GM12875 (cell line): ENCODE results near the gene INTS12.
"Not testable (repeated sequence)": the region's sequence is repeated elsewhere in the genome, so short reads cannot be mapped to it uniquely, and the experiment has no call there.

ENCODE experiments used
- H3K4me3 ChIP-seq: one replicate; pipeline ENCODE4 v1.5.1; 2011; ENCODE audit warnings: low read depth, low read length, control low read depth
- TF ChIP-seq, protein P1 (sequence below): IDR thresholded peaks from 2 replicates; pipeline ENCODE4 v1.5.1; 2011; ENCODE audit warnings: low read depth, mild to moderate bottlenecking, control low read depth, inconsistent platforms, low read length, moderate library complexity, borderline replicate concordance; ENCODE audit not compliant: insufficient read depth

INTS12 gene, protein sequence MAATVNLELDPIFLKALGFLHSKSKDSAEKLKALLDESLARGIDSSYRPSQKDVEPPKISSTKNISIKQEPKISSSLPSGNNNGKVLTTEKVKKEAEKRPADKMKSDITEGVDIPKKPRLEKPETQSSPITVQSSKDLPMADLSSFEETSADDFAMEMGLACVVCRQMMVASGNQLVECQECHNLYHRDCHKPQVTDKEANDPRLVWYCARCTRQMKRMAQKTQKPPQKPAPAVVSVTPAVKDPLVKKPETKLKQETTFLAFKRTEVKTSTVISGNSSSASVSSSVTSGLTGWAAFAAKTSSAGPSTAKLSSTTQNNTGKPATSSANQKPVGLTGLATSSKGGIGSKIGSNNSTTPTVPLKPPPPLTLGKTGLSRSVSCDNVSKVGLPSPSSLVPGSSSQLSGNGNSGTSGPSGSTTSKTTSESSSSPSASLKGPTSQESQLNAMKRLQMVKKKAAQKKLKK

DNA sequence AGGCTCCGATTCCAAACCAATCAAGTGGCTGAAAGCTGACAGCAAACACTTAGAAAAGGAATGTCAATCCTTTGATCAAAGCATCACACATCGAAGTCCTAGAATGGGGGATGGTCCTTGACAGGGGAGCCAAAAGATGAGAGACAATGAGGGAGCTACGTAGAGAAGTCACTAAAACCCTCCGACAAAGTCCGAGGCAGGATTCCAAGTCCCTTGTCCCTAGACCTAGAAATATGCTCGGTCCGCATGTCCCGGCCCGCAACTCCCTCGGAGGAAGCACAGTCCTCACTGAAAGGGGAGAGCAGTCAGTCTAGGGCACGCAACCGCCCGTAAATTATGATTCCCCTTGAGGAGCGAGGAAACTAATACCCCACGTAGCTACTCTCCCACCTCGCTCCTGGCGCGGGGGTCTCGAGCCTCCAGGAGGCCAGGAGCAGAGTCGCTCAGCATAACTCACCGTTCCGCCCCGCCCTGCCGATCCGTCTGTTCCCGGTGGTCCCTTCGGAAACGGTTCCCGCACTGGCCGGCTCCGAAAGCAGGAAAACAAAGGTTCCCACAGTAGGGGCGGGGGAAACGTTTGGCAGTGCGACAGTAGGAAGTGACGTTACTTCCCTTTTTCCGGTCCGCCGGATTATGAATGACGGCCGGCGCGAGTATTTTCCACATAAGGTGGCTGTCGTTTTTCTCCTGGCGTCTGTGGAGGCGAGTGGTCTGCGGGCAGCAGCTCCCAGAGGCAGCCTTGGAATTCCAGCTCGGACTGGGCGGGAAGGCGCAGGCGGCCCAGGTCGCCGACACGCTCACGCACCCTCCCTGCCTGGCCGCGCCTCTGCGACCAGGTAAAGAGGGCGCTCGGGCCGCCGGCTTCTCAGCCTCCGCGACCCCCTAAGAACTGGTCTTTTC is at the start of gene INTS12, which contains the start of gene GSTCD:
INTS12 (minus strand) TSS at position 509 of the 900 bp plus-strand sequence. CDS start 8,684 bp downstream, outside the sequence.
GSTCD (plus strand) TSS at position 604 of the 900 bp plus-strand sequence. CDS start 8,830 bp downstream, outside the sequence.
- TF ChIP-seq, protein P1, sequence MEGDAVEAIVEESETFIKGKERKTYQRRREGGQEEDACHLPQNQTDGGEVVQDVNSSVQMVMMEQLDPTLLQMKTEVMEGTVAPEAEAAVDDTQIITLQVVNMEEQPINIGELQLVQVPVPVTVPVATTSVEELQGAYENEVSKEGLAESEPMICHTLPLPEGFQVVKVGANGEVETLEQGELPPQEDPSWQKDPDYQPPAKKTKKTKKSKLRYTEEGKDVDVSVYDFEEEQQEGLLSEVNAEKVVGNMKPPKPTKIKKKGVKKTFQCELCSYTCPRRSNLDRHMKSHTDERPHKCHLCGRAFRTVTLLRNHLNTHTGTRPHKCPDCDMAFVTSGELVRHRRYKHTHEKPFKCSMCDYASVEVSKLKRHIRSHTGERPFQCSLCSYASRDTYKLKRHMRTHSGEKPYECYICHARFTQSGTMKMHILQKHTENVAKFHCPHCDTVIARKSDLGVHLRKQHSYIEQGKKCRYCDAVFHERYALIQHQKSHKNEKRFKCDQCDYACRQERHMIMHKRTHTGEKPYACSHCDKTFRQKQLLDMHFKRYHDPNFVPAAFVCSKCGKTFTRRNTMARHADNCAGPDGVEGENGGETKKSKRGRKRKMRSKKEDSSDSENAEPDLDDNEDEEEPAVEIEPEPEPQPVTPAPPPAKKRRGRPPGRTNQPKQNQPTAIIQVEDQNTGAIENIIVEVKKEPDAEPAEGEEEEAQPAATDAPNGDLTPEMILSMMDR = no peak
- H3K4me3 ChIP-seq = peak within 1 kb of the TSS; percentile 94

DNA sequence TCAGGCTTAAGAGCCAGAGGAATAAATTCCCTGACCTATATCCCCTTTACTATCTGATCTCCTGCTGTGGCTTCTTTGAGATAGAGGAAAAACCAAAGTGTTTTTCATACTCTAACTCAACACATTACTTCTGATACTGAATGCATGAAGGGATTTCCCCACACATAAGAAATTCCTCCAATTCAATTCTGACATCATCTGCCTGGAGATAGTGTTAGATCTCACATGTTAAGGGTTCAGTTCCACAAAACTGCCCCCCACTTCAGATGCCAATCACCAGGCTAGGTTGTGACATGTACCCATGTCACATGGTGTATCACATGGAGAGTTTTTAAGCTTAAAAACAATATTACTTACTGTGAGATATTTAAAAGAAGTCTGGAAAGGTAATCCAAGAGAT is 46.9 kb upstream of the INTS12 start:
- TF ChIP-seq, protein P1 = no peak

DNA sequence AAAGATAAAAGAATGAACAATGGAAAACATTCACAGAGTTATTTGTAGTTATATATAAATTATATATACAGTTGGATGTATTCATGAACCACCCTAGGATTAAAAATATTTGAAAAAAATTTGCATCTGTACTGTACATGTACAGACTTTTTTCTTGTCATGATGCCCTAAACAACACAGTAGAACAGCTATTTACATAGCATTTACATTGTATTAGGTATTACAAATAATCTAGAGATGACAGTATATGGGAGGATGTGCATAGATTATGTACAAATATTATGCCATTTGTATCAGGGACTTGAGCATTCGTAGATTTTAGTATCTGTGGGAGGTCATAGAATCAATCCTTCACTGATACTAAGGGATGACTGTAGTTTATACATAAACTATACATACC is 44.9 kb upstream of the INTS12 start:
- H3K4me3 ChIP-seq = no peak overlapping the region
- TF ChIP-seq, protein P1 = no peak

More for the DNA sequence above, 46.9 kb upstream of the INTS12 start:
- H3K4me3 ChIP-seq = no peak overlapping the region

DNA sequence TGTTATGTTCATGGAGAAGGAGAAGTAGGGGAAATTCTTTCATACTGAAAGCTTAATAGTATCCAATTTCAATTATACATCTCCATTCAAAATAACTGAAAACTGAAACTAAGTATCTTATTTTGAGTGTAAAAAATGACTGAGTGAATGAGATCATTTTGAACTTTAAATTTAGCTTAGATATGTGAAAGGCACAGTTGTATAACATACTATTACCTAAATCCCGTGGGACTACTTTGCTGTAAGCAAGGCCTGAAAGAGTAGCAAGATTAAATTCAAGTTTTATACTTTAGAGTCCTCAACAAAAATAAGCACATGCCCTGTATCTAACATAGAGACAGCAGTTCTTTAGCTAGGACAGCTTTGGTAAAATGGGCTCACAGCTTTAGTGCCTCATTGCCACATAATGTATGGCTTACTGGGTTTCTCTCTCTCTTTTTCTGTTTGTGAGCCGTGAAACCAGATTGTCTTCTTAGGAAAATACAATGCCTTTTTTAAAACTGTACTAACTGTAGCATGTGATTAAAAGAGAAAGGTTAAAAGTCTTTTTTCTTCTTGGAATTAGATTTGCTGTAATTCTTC is 43.3 kb upstream of the INTS12 start:
- TF ChIP-seq, protein P1 = no peak
- no peak overlapping the region for H3K4me3 ChIP-seq

DNA sequence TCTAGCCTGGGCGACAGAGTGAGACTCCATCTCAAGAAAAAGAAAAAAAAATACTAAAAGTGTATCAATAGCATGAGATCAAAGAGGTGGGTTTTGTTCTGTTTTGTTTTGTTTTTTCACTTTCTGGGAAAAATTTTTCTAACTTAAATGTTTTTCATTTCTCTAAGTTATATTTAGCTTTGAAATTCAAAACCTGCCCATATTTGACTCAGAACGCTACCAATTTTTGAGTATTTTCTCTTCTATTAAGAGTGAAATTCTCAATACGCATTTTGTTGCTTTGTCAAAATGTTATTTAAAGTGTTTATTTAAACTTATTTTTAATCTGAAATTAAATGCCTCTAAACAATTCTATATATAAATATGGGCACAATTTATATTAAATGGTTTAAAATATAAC is 39.7 kb upstream of the INTS12 start:
- no peak overlapping the region for H3K4me3 ChIP-seq
- TF ChIP-seq, protein P1 = no peak

DNA sequence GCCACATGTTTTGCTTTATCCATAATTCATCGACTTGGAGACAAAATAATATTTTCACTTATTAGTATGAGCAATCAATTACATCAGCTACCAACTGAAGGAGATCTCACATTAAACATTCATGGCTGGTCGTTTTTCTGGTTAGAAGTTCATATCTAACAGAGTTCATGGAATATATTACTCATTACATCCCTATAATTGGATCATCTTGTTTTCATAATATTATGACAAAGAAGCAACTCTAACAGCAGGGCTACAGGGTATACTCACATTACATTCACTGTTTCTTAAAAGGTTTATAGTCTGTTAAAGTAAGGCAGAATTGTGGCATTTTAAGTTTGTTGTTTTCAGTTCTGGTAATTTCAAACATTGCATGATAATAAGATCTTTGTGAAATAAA is 33.1 kb upstream of the INTS12 start:
- TF ChIP-seq, protein P1 = no peak
- H3K4me3 ChIP-seq = no peak overlapping the region

DNA sequence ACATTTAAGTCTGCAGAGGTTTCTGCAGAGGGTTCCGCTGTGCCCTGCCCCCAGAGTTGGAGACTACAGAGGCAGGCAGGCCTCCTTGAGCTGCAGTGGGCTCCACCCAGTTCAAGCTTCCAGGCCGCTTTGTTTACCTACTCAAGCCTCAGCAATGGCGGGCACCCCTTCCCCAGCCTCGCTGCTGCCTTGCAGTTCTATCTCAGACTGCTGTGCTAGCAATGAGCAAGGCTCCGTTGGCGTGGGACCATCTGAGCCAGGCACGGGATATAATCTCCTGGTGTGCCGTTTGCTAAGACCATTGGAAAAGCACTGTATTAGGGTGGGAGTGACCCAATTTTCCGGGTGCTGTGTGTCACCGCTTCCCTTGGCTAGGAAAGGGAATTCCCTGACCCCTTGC is 26.7 kb upstream of the INTS12 start:
- H3K4me3 ChIP-seq = not testable (repeated sequence)

DNA sequence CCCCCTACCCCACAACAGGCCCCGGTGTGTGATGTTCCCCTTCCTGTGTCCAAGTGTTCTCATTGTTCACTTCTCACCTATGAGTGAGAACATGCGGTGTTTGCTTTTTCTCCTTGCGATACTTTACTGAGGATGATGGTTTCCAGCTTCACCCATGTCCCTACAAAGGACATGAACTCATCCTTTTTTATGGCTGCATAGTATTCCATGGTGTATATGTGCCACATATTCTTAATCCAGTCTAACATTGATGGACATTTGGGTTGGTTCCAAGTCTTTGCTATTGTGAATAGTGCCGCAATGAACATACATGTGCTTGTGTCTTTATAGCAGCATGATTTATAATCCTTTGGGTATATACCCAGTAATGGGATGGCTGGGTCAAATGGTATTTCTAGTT is 21.4 kb upstream of the INTS12 start:
- not testable (repeated sequence) for H3K4me3 ChIP-seq
